T-cell (primary cell): ENCODE results near the gene TMEM235. TPM values are rescaled to one million over a fixed set of nuclear protein-coding genes. Genes with fewer than 3 reads are reported as not detected.

Experiments used
- total RNA-seq, 35 experiments: library from RNA in 6 of 35; stranded (reverse) in 6 of 35; fragments of 120-200 nt in 1 of 35; gene quantifications; one replicate each; pipeline versions ENCODE4 v1.2.1 to v1.2.4 and lab custom pipeline; 2013 to 2026

TMEM235 gene
- total RNA-seq, 5 donors from 2014 or later (not counting 1 experiment from before 2014, with no cell fraction given): not detected

Other genes starting within 250 kb of the TMEM235 start
- 100 to 1,000 TPM; 616 to 847 (median 698) TPM for gene TMC6, start 102.9 kb upstream of the TMEM235 start, total RNA-seq
- 100 to 1,000 TPM; 301 to 631 (median 431) TPM for gene TMC8, start 100.9 kb upstream of the TMEM235 start, total RNA-seq
- gene C17orf99, start 85.2 kb upstream of the TMEM235 start, total RNA-seq: under 1 TPM in 1 of 5 donors, not detected in 4; 0.73 TPM
- gene SYNGR2, start 63.0 kb upstream of the TMEM235 start, total RNA-seq: 10 to 100 TPM; 56.0 to 86.3 (median 74.6) TPM
- gene TK1, start 44.6 kb upstream of the TMEM235 start, total RNA-seq: 1 to 10 TPM; 1.6 to 3.3 (median 2.2) TPM
- gene AFMID, start 44.3 kb upstream of the TMEM235 start, total RNA-seq: 1 to 10 TPM; 2.3 to 5.9 (median 3.4) TPM
- gene BIRC5, start 17.4 kb upstream of the TMEM235 start, total RNA-seq: 1 to 10 TPM in 3 of 5 donors, under 1 TPM in 2; 0.67 to 1.9 (median 1.3) TPM
- gene SOCS3, start 128.4 kb downstream of the TMEM235 start, total RNA-seq: 100 to 1,000 TPM in 2 of 5 donors, 10 to 100 TPM in 3; 14.2 to 248 (median 19.9) TPM
- gene PGS1, start 147.0 kb downstream of the TMEM235 start, total RNA-seq: 10 to 100 TPM; 60.5 to 87.2 (median 78.9) TPM